Neural progenitor cell (in vitro differentiated cells): Measurements from ENCODE around the gene PDF.

ENCODE experiments used
- EZH2 ChIP-seq: fragments of 200-600 bp; sonication (generic); IDR thresholded peaks from 2 replicates; pipeline ENCODE4 v1.6.1; 2017; ENCODE audit warnings: antibody characterized with exemption, mild to moderate bottlenecking, moderate library complexity
- EZH2phosphoT487 ChIP-seq: fragments of 200-600 bp; sonication (generic); IDR thresholded peaks from 2 replicates; pipeline ENCODE4 v1.6.1; 2017; ENCODE audit warnings: antibody characterized with exemption
- TF ChIP-seq, protein P1 (sequence below): fragments of 200-600 bp; sonication (generic); IDR thresholded peaks from 2 replicates; pipeline ENCODE4 v1.5.1; 2017; ENCODE audit warnings: antibody characterized with exemption, mild to moderate bottlenecking

DNA sequence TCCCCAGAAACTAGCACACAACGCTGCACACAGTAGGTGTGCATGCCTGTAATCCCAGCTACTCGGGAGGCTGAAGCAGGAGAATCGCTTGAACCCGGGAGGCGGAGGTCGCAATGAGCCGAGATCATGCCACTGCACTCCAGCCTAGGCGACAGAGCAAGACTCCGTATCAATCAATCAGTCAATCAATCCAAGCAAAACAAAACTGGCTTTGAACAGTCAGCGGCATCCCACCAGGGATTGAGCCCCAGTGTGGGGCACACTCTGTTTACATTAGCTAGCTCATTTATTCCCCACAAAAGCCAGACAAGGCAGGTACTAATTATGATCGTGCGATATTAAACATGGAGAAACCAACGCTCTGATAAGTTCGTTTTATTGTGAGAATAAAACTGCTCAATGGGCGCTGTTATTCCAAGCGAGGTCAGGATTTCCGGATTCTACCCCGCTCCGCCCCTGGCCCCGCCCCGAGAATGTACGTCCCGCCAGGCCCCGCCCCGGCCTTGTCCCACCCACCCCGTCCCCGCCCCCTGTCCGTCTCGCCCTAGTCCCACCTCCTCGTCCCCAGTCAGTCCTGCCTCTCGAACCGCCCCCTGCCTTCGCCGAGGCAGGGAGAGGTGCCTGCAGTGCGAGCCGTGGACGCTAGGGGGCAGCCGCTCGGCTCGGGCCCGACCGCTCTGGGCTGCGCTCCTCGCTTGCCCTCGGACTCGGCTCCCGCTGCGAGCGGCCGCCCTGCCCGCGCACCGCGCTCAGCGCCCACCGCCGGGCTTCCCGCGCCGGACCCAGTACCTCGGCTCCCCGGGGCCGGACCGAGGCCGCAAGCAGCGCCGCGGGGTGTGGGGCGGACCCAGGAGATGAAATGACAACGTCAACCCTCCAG, 19.5 kb downstream of the PDF start, which contains the start of gene VPS4A:
- TF ChIP-seq, protein P1, sequence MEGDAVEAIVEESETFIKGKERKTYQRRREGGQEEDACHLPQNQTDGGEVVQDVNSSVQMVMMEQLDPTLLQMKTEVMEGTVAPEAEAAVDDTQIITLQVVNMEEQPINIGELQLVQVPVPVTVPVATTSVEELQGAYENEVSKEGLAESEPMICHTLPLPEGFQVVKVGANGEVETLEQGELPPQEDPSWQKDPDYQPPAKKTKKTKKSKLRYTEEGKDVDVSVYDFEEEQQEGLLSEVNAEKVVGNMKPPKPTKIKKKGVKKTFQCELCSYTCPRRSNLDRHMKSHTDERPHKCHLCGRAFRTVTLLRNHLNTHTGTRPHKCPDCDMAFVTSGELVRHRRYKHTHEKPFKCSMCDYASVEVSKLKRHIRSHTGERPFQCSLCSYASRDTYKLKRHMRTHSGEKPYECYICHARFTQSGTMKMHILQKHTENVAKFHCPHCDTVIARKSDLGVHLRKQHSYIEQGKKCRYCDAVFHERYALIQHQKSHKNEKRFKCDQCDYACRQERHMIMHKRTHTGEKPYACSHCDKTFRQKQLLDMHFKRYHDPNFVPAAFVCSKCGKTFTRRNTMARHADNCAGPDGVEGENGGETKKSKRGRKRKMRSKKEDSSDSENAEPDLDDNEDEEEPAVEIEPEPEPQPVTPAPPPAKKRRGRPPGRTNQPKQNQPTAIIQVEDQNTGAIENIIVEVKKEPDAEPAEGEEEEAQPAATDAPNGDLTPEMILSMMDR, result peak; percentile 81
- TF ChIP-seq EZH2, result no peak
- no peak for TF ChIP-seq EZH2phosphoT487
